LNCaP clone FGC (cell line): Measurements from ENCODE around the gene PSTK.

Experiments
- DNase-seq: peaks from one replicate; pipeline ENCODE4 v3.0.0-alpha.2; 2011; ENCODE audit warnings: low read depth
- H3K4me3 ChIP-seq: 2 replicates; pipeline ENCODE4 v1.5.1; 2011; ENCODE audit warnings: mild to moderate bottlenecking, low read depth, low read length, control low read depth
- CTCF ChIP-seq: IDR thresholded peaks from 2 replicates; pipeline ENCODE4 v1.5.1; 2012; ENCODE audit warnings: mild to moderate bottlenecking; ENCODE audit not compliant: control insufficient read depth, insufficient read depth; ENCODE audit errors: extremely low read depth

The PSTK gene

DNA sequence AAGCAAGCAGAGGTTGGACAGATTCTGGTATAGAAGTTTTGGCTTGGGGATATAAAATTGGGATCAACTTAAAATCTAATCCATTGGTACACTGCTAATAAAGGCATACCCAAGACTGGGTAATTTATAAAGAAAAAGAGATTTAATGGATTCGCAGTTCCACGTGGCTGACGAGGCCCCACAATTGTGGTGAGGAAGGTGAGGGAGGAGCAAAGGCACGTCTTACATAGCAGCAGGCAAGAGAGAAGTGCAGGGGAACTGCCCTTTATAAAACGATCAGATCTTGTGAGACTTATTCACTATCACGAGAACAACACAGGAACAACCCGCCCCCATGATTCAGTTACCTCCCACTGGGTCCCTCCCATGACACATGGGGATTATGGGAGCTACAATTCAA, 38.3 kb downstream of the PSTK start:
- DNase-seq = no peak
- TF ChIP-seq CTCF = no peak
- no peak overlapping the region for H3K4me3 ChIP-seq

- no peak overlapping the region for H3K4me3 ChIP-seq
- no peak for TF ChIP-seq CTCF
- DNase-seq = no peak
Measured at GRCh38 chr10:123019264-123019663, 39.1 kb downstream of the PSTK start.

GRCh38 chr10:123019941-123020703, 39.9 kb downstream of the PSTK start:
- TF ChIP-seq CTCF = no peak
- peak; percentile 94 for DNase-seq
- H3K4me3 ChIP-seq = peak overlapping the region; percentile 20; the same call in 1 of the 2 replicates

DNA sequence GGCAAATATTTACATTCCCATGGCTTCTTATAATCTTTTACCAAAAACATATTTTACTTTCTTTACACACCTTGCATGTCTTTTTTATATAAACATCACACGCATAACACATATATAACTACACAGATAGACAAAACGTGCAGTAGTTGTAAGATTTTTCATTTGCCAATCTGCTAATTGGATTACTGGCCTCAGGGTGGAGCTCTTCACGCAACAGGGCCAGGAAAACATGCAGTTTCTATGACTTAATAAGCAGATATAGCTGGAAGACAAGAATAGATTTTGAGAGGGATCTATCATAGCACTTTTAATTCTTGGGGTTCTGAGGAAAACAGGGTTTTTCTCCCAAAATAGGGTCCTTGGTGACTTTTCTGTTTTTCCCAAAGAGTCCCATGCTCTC, 41.3 kb downstream of the PSTK start:
- TF ChIP-seq CTCF = peak; percentile 58
- no peak overlapping the region for H3K4me3 ChIP-seq
- DNase-seq = no peak

- H3K4me3 ChIP-seq = no peak overlapping the region
- no peak for DNase-seq
- TF ChIP-seq CTCF = no peak
Measured at GRCh38 chr10:123024540-123024939, 44.3 kb downstream of the PSTK start.

- DNase-seq = no peak
- TF ChIP-seq CTCF = no peak
Measured at GRCh38 chr10:123026302-123026701, 46.1 kb downstream of the PSTK start.

DNA sequence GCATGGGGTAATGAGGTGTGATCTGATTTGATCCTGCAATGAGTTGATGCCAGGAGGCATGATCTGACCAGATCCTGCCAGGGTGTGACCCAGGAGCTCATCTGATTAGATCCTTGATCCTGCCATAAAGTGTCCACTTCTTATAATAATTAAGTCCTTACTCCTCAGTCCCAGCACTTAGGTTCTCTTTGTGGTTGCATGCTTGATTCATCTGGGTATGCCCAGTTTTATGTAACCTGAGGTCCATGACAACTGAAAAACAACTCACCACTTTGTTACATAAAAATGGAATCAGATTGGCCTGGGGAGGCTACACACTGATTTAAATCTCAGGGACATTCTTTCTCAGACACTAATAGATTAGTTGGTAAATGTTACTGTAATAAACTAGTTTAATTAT, 47.7 kb downstream of the PSTK start:
- no peak for DNase-seq
- TF ChIP-seq CTCF = no peak
- H3K4me3 ChIP-seq = no peak overlapping the region

More at GRCh38 chr10:123026302-123026701, 46.1 kb downstream of the PSTK start:
- H3K4me3 ChIP-seq = no peak overlapping the region
